Activated naive CD8-positive, alpha-beta T cell treated with anti-CD3 and anti-CD28 coated beads, Interleukin-2, amount 10 ng/mL, durations not matched to agents 7 days and 5 days (primary cell): ENCODE measurements around the gene COMMD3. TPM values are rescaled to one million over a fixed set of nuclear protein-coding genes. Genes with fewer than 3 reads are reported as not detected.
"Not testable (repeated sequence)": the region's sequence is repeated elsewhere in the genome, so short reads cannot be mapped to it uniquely, and the experiment has no call there.

Experiments
- ATAC-seq: fragments of 150-1000 bp; cut with Tn5 transposase; one replicate; pipeline ENCODE4 v1.10.0; 2021; ENCODE audit warnings: low read depth, moderate library complexity
- POLR2A ChIA-PET: fragments of 350-600 bp; sonication (Branson Sonifier 250); formaldehyde crosslinking; loops from one replicate; lab custom pipeline; 2021; ENCODE audit warnings: antibody characterized with exemption; lab: Charles Lee
- DNase-seq: peaks from one replicate; pipeline ENCODE4 v3.0.0; 2021
- H3K27ac Mint-ChIP-seq: one replicate; pipeline ENCODE4 v1.8.0; 2022; ENCODE audit warnings: mild to moderate bottlenecking, mixed read lengths
- H3K27me3 Mint-ChIP-seq: one replicate; pipeline ENCODE4 v1.8.0; 2022; ENCODE audit warnings: mild to moderate bottlenecking, moderate library complexity, mixed read lengths
- H3K36me3 Mint-ChIP-seq: one replicate; pipeline ENCODE4 v1.8.0; 2021; ENCODE audit warnings: mild to moderate bottlenecking, mixed read lengths
- H3K4me1 Mint-ChIP-seq: one replicate; pipeline ENCODE4 v1.8.0; 2021; ENCODE audit warnings: mixed read lengths
- H3K4me3 Mint-ChIP-seq: one replicate; pipeline ENCODE4 v1.8.0; 2022; ENCODE audit warnings: mild to moderate bottlenecking, moderate library complexity, mixed read lengths
- H3K9me3 Mint-ChIP-seq: one replicate; pipeline ENCODE4 v1.8.0; 2021; ENCODE audit warnings: mixed read lengths
- total RNA-seq, 2 experiments: library from RNA; stranded (reverse); gene quantifications; one replicate each; pipeline ENCODE4 v1.2.3, GENCODE V29; 2021

Gene COMMD3
- total RNA-seq, 2 experiments from 2014 or later = 55.3 to 61.4 TPM

DNA sequence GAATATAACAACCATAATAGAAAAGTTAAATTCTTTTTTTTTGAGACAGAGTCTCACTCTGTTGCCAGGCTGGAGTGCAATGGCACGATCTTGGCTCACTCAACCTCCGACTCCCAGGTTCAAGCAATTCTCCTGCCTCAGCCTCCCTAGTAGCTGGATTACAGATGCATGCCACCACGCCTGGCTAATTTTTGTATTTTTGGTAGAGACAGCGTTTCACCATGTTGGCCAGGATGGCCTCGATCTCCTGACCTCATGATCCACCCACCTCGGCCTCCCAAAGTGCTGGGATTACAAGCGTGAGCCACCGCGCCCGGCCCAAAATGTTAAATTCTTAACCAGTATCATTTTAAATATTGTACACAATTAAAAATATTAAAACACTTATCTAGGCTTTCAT lies 6.2 kb upstream of the COMMD3 start:
- POLR2A ChIA-PET, H3K4me1 Mint-ChIP-seq: not testable (repeated sequence)
- H3K27me3 Mint-ChIP-seq = peaks cover 40% of the 10 kb centered on the region

GRCh38 chr10:22310928-22311327 lies 5.3 kb upstream of the COMMD3 start:
- DNase-seq (no peak), ATAC-seq (no peak)
- Mint-ChIP-seq H3K4me3 (no peak overlapping the region), H3K27me3 (peaks cover 41% of the 10 kb centered on the region), H3K36me3 (no peaks in the 10 kb centered on the region), H3K9me3 (no peaks in the 10 kb centered on the region), H3K27ac (no peak overlapping the region), H3K4me1 (peaks cover 11% of the 10 kb centered on the region)
- POLR2A ChIA-PET = no interaction called here

More for the DNA sequence above, 6.2 kb upstream of the COMMD3 start:
- H3K9me3 Mint-ChIP-seq, DNase-seq, H3K36me3 Mint-ChIP-seq, ATAC-seq, H3K27ac Mint-ChIP-seq, H3K4me3 Mint-ChIP-seq: not testable (repeated sequence)

- no peak for DNase-seq
- H3K4me1 Mint-ChIP-seq = peaks cover 19% of the 10 kb centered on the region
- no peak overlapping the region for H3K27ac Mint-ChIP-seq
- peaks cover 4% of the 10 kb centered on the region for H3K36me3 Mint-ChIP-seq
- no peaks in the 10 kb centered on the region for H3K9me3 Mint-ChIP-seq
- H3K27me3 Mint-ChIP-seq = peaks cover 39% of the 10 kb centered on the region
- POLR2A ChIA-PET = interaction anchor here (1.8 to 3.0 kb wide), 4 partner anchors 12 to 312 kb away, joined by 8 to 19 read pairs (median 16); partner anchors contain the start of gene DNAJC1
- H3K4me3 Mint-ChIP-seq = no peak overlapping the region
- no peak for ATAC-seq
Measured at GRCh38 chr10:22314852-22315251, 1.3 kb upstream of the COMMD3 start.

DNA sequence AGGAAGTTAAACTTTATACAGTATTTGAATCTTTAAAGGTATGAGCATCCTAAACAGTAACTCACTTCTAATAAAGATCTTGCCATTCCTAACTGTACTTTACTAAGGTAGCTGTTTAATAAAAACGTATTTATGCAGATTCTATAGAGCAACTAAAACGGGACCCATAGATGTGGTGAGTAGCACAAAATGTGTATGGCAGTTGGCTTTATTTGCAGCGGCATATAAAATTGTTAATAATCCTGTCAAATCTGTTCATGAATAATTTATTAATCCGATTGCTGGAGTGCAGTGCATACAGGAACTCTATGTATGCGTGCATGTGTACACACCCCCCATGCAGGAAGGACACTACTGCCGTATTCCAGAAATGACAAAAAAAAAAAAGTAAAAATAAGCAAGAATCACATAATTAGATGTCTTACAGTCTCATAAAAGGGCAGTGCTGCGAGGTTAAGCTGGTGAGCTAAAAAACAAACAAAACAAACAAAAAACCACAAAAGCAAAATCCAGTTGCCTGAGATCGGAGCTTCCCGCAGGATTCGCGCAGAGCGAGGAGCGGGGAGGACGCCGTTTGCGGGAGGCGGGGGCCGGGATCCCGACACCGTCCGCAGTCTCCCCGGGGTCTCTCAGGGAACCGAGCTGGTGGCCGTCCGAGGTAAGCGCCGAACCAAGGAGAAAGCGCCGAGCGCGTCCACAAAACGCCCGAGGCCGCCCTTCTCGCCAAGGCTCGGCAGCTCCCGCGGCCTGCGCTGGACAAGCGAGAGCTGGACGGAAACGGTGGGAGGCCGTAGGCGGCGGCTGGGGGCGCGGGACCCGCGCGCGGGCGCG lies 518 bp upstream of the COMMD3 start:
- DNase-seq (no peak), ATAC-seq (peak; percentile 28)
- Mint-ChIP-seq H3K9me3 (no peaks in the 10 kb centered on the region), H3K27ac (peak overlapping the region; percentile 88), H3K4me1 (peaks cover 23% of the 10 kb centered on the region), H3K4me3 (peak overlapping the region; percentile 90), H3K36me3 (peaks cover 8% of the 10 kb centered on the region), H3K27me3 (peaks cover 43% of the 10 kb centered on the region)
- POLR2A ChIA-PET = interaction anchor here (1.1 to 3.0 kb wide), 14 partner anchors 7 to 397 kb away, joined by 3 to 30 read pairs (median 6); partner anchors contain the start of genes DNAJC1 and SPAG6

GRCh38 chr10:22317076-22317370 lies 835 bp downstream of the COMMD3 start:
- peaks cover 8% of the 10 kb centered on the region for H3K36me3 Mint-ChIP-seq
- peaks cover 23% of the 10 kb centered on the region for H3K4me1 Mint-ChIP-seq
- H3K27me3 Mint-ChIP-seq = peaks cover 33% of the 10 kb centered on the region
- no peaks in the 10 kb centered on the region for H3K9me3 Mint-ChIP-seq
- POLR2A ChIA-PET = interaction anchor here (1.2 to 3.0 kb wide), 10 partner anchors 8 to 314 kb away, joined by 3 to 30 read pairs (median 8); partner anchors contain the start of genes DNAJC1 and SPAG6
- DNase-seq = no peak
- no peak for ATAC-seq
- peak overlapping the region; percentile 89 for H3K27ac Mint-ChIP-seq
- H3K4me3 Mint-ChIP-seq = peak overlapping the region; percentile 86

- POLR2A ChIA-PET = no interaction called here
- Mint-ChIP-seq H3K4me1 (peaks cover 29% of the 10 kb centered on the region), H3K9me3 (no peaks in the 10 kb centered on the region), H3K27ac (no peak overlapping the region), H3K4me3 (peak overlapping the region; percentile 48), H3K27me3 (peaks cover 40% of the 10 kb centered on the region), H3K36me3 (peaks cover 8% of the 10 kb centered on the region)
- no peak for DNase-seq
- ATAC-seq = no peak
Measured at GRCh38 chr10:22317771-22318565, 1.8 kb downstream of the COMMD3 start.

- peaks cover 8% of the 10 kb centered on the region for H3K36me3 Mint-ChIP-seq
- DNase-seq (no peak), ATAC-seq (no peak)
- peaks cover 42% of the 10 kb centered on the region for H3K27me3 Mint-ChIP-seq
- H3K9me3 Mint-ChIP-seq = no peaks in the 10 kb centered on the region
- peaks cover 35% of the 10 kb centered on the region for H3K4me1 Mint-ChIP-seq
- no peak overlapping the region for H3K27ac Mint-ChIP-seq
- POLR2A ChIA-PET = interaction anchor here (1.0 kb wide), 1 partner anchor 22 kb away, joined by 3 read pairs; no protein-coding TSS in a partner anchor
- no peak overlapping the region for H3K4me3 Mint-ChIP-seq
Measured at GRCh38 chr10:22318772-22319171, 2.6 kb downstream of the COMMD3 start.

GRCh38 chr10:22319547-22319979 lies 3.4 kb downstream of the COMMD3 start:
- ATAC-seq = no peak
- no peak overlapping the region for H3K27ac Mint-ChIP-seq
- H3K36me3 Mint-ChIP-seq = peaks cover 8% of the 10 kb centered on the region
- peak overlapping the region; percentile 88 for H3K4me3 Mint-ChIP-seq
- H3K9me3 Mint-ChIP-seq = no peaks in the 10 kb centered on the region
- H3K4me1 Mint-ChIP-seq = peaks cover 42% of the 10 kb centered on the region
- peaks cover 50% of the 10 kb centered on the region for H3K27me3 Mint-ChIP-seq
- DNase-seq = no peak
- POLR2A ChIA-PET = interaction anchor here (1.0 kb wide), 1 partner anchor 21 kb away, joined by 3 read pairs; no protein-coding TSS in a partner anchor

GRCh38 chr10:22319980-22320558 lies 3.9 kb downstream of the COMMD3 start:
- Mint-ChIP-seq H3K27ac (peak overlapping the region; percentile 87), H3K27me3 (peaks cover 52% of the 10 kb centered on the region), H3K9me3 (no peaks in the 10 kb centered on the region), H3K4me1 (peaks cover 45% of the 10 kb centered on the region), H3K36me3 (peaks cover 8% of the 10 kb centered on the region), H3K4me3 (peak overlapping the region; percentile 88)
- POLR2A ChIA-PET = interaction anchor here (1.0 kb wide), 1 partner anchor 20 kb away, joined by 3 read pairs; no protein-coding TSS in a partner anchor
- no peak for DNase-seq
- no peak for ATAC-seq

GRCh38 chr10:22320591-22321155 lies 4.5 kb downstream of the COMMD3 start, which contains the start of gene BMI1:
BMI1 (plus strand) TSS chr10:22321099; CDS start chr10:22326450, 5,351 bp downstream.
- Mint-ChIP-seq H3K36me3 (peaks cover 8% of the 10 kb centered on the region), H3K4me3 (peak within 1 kb of the TSS; percentile 88), H3K27ac (peak within 1 kb of the TSS; percentile 87), H3K27me3 (peaks cover 47% of the 10 kb centered on the region), H3K9me3 (no peaks in the 10 kb centered on the region), H3K4me1 (peaks cover 40% of the 10 kb centered on the region)
- DNase-seq (peak; percentile 68), ATAC-seq (peak; percentile 20)
- POLR2A ChIA-PET = interaction anchor here (1.4 to 4.8 kb wide), 3 partner anchors 20 to 117 kb away, joined by 3 to 19 read pairs (median 10); no protein-coding TSS in a partner anchor

DNA sequence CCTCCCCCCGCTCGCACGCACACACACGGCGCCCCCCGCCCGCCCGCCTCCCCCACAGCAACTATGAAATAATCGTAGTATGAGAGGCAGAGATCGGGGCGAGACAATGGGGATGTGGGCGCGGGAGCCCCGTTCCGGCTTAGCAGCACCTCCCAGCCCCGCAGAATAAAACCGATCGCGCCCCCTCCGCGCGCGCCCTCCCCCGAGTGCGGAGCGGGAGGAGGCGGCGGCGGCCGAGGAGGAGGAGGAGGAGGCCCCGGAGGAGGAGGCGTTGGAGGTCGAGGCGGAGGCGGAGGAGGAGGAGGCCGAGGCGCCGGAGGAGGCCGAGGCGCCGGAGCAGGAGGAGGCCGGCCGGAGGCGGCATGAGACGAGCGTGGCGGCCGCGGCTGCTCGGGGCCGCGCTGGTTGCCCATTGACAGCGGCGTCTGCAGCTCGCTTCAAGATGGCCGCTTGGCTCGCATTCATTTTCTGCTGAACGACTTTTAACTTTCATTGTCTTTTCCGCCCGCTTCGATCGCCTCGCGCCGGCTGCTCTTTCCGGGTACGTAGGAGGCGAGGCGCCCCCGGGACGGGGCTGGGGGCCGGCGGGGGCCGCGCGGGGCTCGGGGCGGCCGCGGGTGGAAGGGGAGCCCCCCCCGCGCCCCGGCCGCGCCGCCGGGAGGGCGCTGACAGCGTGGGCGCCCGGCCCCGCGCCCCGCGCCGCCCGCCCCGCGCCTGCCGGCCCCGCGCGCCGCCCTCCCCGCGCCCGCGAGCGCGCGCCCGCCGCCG lies 5.2 kb downstream of the COMMD3 start:
- peaks cover 43% of the 10 kb centered on the region for H3K4me1 Mint-ChIP-seq
- H3K36me3 Mint-ChIP-seq = peaks cover 8% of the 10 kb centered on the region
- POLR2A ChIA-PET = interaction anchor here (0.6 to 4.8 kb wide), 6 partner anchors 17 to 353 kb away, joined by 3 to 19 read pairs (median 4); no protein-coding TSS in a partner anchor
- H3K4me3 Mint-ChIP-seq = peak overlapping the region; percentile 83
- peak overlapping the region; percentile 78 for H3K27ac Mint-ChIP-seq
- DNase-seq = peak; percentile 78
- peak; percentile 30 for ATAC-seq
- peaks cover 45% of the 10 kb centered on the region for H3K27me3 Mint-ChIP-seq
- H3K9me3 Mint-ChIP-seq = no peaks in the 10 kb centered on the region
